ENCODE data around the gene DRD4. TPM values are rescaled to one million over a fixed set of nuclear protein-coding genes. Genes with fewer than 3 reads are reported as not detected.

DRD4 gene
- total and polyA plus RNA-seq, 9 of the 15 experiments (the other 6 are each of a cell fraction or from before 2014, with no cell fraction given): 0.04 to 0.95 (median 0.21) TPM; not detected in 5

DNA sequence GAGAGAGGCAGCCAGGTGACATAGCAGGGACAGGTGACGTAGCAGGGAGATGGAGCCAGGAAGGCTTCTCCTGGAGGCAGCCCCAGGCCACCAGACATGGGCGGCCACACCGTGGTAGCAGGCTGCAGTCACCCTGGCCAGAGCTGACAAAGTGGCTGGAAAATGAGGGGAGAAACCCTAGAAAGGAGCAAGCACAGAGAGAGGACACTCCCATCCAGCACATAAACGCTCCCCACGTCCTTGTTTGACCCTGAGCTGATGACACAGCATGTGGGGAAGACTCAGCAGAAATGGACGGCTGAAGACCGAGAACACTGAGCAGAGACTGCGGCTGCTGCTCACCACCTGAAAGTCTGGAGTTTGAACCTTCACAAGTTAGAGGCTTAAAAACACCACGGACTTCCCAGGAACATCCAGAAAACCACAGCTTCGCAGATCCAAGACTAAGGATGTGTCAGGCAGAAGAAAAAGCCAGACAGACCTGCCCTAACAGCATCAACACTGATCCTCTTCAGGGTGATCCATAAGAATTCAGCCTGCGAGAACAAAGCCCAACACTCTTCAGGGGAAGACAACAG lies 28.7 kb downstream of the DRD4 start (continued):
- TF ChIP-seq HDGF (IDR thresholded peaks at IDR 0.05) (0 out of 2 replicates have a peak, but pooled peaks have one; percentile 38), NR2C2 (CRISPR knock-in tag; IDR thresholded peaks at IDR 0.05) (no peak), NR2C2 (tag; IDR thresholded peaks at IDR 0.05) (peak; percentile 81), MEIS2 (IDR thresholded peaks at IDR 0.05; ENCODE audit: partially characterized antibody) (peak; percentile 14), TAF9B (IDR thresholded peaks at IDR 0.05; ENCODE audit: partially characterized antibody) (peak; percentile 33), TARDBP (IDR thresholded peaks at IDR 0.05) (no peak), RAD51 (IDR thresholded peaks at IDR 0.05; ENCODE audit: borderline replicate concordance, low read depth) (no peak), RBBP5 (IDR thresholded peaks at IDR 0.05; ENCODE audit: borderline replicate concordance, insufficient read depth, low read length, poor library complexity, severe bottlenecking) (peak; percentile 72), ZBTB5 (IDR thresholded peaks at IDR 0.05) (no peak), KLF13 (tag; IDR thresholded peaks at IDR 0.05; ENCODE audit: borderline replicate concordance, low read depth) (no peak), ZNF512 (tag; IDR thresholded peaks at IDR 0.05) (no peak), C11orf30 (IDR thresholded peaks at IDR 0.05; ENCODE audit: low read depth) (peak; percentile 99), HMBOX1 (IDR thresholded peaks at IDR 0.05) (no peak), ARHGAP35 (IDR thresholded peaks at IDR 0.05; ENCODE audit: partially characterized antibody) (no peak)
- TF ChIP-seq, protein P1, sequence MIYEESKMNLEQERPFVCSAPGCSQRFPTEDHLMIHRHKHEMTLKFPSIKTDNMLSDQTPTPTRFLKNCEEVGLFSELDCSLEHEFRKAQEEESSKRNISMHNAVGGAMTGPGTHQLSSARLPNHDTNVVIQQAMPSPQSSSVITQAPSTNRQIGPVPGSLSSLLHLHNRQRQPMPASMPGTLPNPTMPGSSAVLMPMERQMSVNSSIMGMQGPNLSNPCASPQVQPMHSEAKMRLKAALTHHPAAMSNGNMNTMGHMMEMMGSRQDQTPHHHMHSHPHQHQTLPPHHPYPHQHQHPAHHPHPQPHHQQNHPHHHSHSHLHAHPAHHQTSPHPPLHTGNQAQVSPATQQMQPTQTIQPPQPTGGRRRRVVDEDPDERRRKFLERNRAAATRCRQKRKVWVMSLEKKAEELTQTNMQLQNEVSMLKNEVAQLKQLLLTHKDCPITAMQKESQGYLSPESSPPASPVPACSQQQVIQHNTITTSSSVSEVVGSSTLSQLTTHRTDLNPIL (CRISPR knock-in tag; IDR thresholded peaks at IDR 0.05): no peak
- TF ChIP-seq, protein P2, sequence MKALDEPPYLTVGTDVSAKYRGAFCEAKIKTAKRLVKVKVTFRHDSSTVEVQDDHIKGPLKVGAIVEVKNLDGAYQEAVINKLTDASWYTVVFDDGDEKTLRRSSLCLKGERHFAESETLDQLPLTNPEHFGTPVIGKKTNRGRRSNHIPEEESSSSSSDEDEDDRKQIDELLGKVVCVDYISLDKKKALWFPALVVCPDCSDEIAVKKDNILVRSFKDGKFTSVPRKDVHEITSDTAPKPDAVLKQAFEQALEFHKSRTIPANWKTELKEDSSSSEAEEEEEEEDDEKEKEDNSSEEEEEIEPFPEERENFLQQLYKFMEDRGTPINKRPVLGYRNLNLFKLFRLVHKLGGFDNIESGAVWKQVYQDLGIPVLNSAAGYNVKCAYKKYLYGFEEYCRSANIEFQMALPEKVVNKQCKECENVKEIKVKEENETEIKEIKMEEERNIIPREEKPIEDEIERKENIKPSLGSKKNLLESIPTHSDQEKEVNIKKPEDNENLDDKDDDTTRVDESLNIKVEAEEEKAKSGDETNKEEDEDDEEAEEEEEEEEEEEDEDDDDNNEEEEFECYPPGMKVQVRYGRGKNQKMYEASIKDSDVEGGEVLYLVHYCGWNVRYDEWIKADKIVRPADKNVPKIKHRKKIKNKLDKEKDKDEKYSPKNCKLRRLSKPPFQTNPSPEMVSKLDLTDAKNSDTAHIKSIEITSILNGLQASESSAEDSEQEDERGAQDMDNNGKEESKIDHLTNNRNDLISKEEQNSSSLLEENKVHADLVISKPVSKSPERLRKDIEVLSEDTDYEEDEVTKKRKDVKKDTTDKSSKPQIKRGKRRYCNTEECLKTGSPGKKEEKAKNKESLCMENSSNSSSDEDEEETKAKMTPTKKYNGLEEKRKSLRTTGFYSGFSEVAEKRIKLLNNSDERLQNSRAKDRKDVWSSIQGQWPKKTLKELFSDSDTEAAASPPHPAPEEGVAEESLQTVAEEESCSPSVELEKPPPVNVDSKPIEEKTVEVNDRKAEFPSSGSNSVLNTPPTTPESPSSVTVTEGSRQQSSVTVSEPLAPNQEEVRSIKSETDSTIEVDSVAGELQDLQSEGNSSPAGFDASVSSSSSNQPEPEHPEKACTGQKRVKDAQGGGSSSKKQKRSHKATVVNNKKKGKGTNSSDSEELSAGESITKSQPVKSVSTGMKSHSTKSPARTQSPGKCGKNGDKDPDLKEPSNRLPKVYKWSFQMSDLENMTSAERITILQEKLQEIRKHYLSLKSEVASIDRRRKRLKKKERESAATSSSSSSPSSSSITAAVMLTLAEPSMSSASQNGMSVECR (CRISPR knock-in tag; IDR thresholded peaks at IDR 0.05): no peak
